GM12864 (cell line): ENCODE measurements around the gene NSMCE1.
"Not testable (repeated sequence)": the region's sequence is repeated elsewhere in the genome, so short reads cannot be mapped to it uniquely, and the experiment has no call there.

Experiments used
- DNase-seq: peaks from one replicate; pipeline ENCODE4 v3.0.0-alpha.2; 2011; ENCODE audit warnings: low read depth
- H3K4me3 ChIP-seq: 2 replicates; pipeline ENCODE4 v1.5.1; 2011; ENCODE audit warnings: mild to moderate bottlenecking, low read depth, low read length, control low read depth
- CTCF ChIP-seq: IDR thresholded peaks from 2 replicates; pipeline ENCODE4 v1.5.1; 2011; ENCODE audit warnings: low read depth, mild to moderate bottlenecking, moderate library complexity, low read length, control low read depth, inconsistent platforms; ENCODE audit errors: missing control alignments

NSMCE1 gene

GRCh38 chr16:27214084-27214961 lies 54.2 kb downstream of the NSMCE1 start:
- no peak for DNase-seq
- TF ChIP-seq CTCF, result no peak
- no peak overlapping the region for H3K4me3 ChIP-seq

- H3K4me3 ChIP-seq, result no peak overlapping the region
- no peak for TF ChIP-seq CTCF
- no peak for DNase-seq
Measured at GRCh38 chr16:27211026-27211425, 57.5 kb downstream of the NSMCE1 start.

- DNase-seq, result no peak
- H3K4me3 ChIP-seq, result no peak overlapping the region
- TF ChIP-seq CTCF, result no peak
Measured at GRCh38 chr16:27210174-27210573, 58.4 kb downstream of the NSMCE1 start.

GRCh38 chr16:27209591-27209990 lies 59.0 kb downstream of the NSMCE1 start:
- no peak for DNase-seq
- no peak overlapping the region for H3K4me3 ChIP-seq
- TF ChIP-seq CTCF, result no peak

GRCh38 chr16:27208796-27209195 lies 59.8 kb downstream of the NSMCE1 start:
- H3K4me3 ChIP-seq, result no peak overlapping the region
- TF ChIP-seq CTCF, result no peak
- no peak for DNase-seq

GRCh38 chr16:27208081-27208680 lies 60.4 kb downstream of the NSMCE1 start:
- no peak overlapping the region for H3K4me3 ChIP-seq
- no peak for TF ChIP-seq CTCF
- no peak for DNase-seq

- not testable (repeated sequence) for H3K4me3 ChIP-seq, DNase-seq
Measured at GRCh38 chr16:27207121-27207520, 61.5 kb downstream of the NSMCE1 start.
